ENCODE results near the gene IL16.
"Not testable (repeated sequence)": the region's sequence is repeated elsewhere in the genome, so short reads cannot be mapped to it uniquely, and the experiment has no call there.

IL16 gene

DNA sequence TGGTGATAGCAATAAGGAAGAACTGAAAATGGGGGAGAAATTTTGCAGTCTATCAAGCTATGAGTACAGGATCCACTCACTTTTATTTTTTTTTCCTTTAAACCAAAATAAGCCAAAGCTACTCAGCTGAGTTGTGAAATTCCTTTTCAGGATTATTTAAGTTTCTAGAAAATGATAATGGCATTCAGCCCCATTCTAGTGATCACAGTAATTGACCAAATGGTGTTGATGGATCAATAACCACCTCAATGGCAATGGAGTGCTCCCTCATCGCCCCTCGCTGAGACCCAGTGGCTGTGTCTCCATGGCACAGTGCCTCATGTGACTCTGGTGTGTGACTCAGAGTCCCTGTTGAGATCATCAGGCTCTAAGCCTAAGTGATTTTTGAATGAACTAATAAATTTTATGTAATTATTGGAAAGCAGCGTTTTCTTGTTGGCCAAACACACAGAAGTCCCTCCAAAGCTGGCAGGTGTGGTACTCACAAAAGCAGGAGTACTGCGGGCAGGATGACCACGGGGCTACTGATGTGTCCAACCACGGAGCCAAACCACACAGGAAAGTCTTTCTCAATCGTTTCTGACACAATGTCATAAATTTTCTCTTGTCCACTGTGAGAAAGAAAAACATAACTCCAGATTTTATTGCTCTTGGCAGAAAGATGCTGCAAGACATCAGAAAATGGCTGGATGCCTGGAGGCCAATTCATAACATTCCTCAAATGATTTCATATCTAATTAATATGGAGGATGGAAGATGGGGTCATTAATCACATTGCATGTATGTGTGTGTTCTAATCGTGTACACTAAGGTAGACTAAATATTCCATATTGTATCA is 141.7 kb downstream of the IL16 start:
- no peak for DNase-seq (ENCODE audit: low spot score)

DNA sequence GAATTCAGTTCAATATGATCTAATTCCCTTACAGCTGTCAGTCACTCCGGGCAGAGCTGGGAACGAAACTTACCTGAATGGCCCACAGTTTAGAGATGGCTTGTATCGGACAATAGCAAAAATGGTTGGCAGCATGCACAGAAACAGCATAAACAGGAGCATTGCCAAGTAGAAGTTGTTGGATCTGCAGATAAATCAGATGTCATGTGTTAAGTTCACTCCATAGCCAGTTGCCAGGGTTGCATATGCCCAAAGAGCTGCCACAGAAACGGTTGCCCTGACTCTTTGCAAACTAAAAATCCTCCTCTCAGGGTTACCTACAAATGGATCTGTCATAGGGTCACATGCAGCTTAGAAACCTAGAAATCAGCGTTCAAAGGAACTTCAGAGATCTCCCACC is 142.6 kb downstream of the IL16 start:
- no peak for DNase-seq (ENCODE audit: low spot score)

DNA sequence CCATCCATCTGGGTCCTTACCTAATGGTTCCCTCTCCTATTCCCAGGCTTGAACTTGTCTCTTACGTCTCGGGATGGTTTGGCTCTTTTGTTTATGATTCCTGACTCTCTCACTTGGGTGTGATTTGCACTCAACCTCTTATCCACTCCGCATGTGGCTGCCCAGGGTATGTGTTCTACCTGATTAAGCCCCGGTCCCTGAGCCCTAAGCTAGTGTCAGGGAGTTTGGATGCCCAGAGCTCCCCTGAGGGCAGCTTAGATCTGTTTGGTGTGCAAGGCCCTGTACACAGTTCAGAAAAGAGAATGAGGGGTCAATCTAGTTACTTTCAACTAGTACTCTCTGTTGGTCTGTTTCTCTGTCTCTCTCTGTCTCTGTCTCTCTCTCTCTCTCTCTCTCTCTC is 143.2 kb downstream of the IL16 start:
- no peak for DNase-seq (ENCODE audit: low spot score)

GRCh38 chr15:81341351-81341750 is 144.7 kb downstream of the IL16 start:
- no peak for DNase-seq (ENCODE audit: low spot score)

GRCh38 chr15:81343371-81343770 is 146.7 kb downstream of the IL16 start:
- no peak for DNase-seq (ENCODE audit: low spot score)

DNA sequence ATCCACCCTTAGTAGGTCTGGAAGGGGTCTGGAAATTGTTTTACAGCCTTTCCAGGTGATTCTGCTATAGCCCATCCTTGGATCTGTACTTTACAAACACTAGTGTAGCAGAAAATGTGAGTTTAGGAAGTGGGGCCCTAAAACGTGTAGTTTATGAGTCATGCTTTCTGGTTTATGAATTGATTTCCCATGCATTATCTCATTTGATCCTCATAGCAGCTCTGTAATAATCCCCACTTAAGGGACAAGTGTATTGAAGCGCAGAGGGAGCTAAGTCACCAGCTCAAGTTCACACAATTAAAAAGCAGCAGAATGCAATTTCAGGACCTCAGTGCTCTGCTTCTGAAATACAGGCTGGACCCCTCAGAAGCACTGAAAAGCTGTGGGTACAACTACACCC is 149.9 kb downstream of the IL16 start:
- no peak for DNase-seq (ENCODE audit: low spot score)

- no peak for DNase-seq (ENCODE audit: low spot score)
Observed at GRCh38 chr15:81347910-81348309, 151.2 kb downstream of the IL16 start.

- DNase-seq (ENCODE audit: low spot score), result not testable (repeated sequence)
Observed at GRCh38 chr15:81348691-81349090, 152.0 kb downstream of the IL16 start.

- no peak for DNase-seq (ENCODE audit: low spot score)
Observed at GRCh38 chr15:81349271-81349670, 152.6 kb downstream of the IL16 start.

GRCh38 chr15:81351651-81352050 is 155.0 kb downstream of the IL16 start:
- no peak for DNase-seq (ENCODE audit: low spot score)

DNA sequence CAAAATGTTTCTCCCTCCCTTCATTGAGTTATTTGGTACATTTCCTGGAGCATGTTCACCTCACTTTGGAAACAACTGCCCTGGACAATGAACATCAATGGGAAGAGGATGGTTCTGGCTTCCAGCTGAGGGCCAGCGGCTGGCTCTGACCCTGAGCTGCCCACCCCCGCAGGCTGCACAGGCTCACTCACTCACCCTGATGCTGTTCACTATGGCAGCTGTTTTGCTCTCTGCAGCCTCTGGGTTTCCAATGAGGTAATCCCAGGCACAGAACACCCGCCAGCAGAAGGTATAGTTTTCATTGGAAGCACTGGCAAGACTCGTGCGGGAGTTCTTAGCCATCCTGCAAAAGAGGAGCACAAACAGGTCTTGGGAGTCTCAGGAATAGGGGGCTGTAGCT is 159.6 kb downstream of the IL16 start:
- no peak for DNase-seq (ENCODE audit: low spot score)

DNA sequence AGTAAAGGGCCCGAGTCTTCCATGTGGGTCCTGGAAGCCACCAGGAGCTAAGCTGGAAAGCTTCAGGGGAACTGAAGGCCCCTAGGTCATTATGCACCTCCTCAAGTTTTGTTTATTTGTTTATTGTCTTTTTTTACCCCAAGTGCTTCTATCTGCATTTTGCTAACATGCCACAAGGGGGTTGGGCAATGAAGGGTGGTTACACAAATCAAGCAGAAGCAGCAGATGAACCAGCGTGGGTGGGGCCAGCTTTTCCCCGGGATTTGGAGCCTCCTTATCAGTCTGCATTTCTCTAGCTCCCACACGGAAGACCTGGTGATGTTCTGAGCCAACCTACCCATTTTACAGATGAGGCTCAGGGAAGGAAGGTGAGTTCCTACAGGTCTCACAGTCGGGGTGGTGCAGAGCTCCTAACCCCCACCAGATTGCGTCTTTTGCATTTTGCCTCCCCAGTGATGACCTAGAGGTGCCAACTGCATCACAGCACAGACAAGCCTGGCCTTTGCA is 160.6 kb downstream of the IL16 start:
- no peak for DNase-seq (ENCODE audit: low spot score)

GRCh38 chr15:81358248-81358647 is 161.6 kb downstream of the IL16 start:
- no peak for DNase-seq (ENCODE audit: low spot score)

GRCh38 chr15:81360491-81360890 is 163.8 kb downstream of the IL16 start:
- DNase-seq (ENCODE audit: low spot score), result no peak

- no peak for DNase-seq (ENCODE audit: low spot score)
Observed at GRCh38 chr15:81361891-81362290, 165.2 kb downstream of the IL16 start.

DNA sequence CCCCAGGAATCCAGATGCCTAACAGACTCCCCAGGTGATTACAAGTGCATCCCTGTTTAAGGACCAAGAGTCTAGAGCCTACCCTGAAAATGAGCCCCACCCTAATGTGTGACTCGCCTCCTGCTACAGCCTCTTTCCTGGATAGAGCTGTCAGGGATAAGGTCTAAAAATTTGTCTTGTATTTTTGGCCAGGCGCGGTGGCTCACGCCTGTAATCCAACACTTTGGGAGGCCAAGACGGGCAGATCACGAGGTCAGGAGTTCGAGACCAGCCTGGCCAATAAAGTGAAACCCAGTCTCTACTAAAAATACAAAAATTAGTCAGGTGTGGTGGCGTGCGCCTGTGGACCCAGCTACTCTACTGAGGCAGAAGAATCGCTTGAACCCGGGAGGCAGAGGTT is 166.1 kb downstream of the IL16 start:
- DNase-seq (ENCODE audit: low spot score), result no peak

GRCh38 chr15:81363276-81363675 is 166.6 kb downstream of the IL16 start:
- DNase-seq (ENCODE audit: low spot score), result no peak
